PC-9 (cell line): ENCODE data around the gene MYOC. TPM values are rescaled to one million over a fixed set of nuclear protein-coding genes. Genes with fewer than 3 reads are reported as not detected.

ENCODE experiments used
- BruUV-seq: library from RNA; stranded (reverse); fragments of 400-500 nt; replicated peaks from 2 replicates; lab custom pipeline; 2021; lab: Mats Ljungman, UMichigan
- CTCF ChIA-PET: fragments of 300-600 bp; sonication (Branson Sonifier 250); formaldehyde crosslinking; loops from one replicate; lab custom pipeline; 2022; ENCODE audit warnings: antibody characterized with exemption; lab: Charles Lee
- POLR2A ChIA-PET: fragments of 300-600 bp; sonication (Branson Sonifier 250); formaldehyde crosslinking; loops from one replicate; lab custom pipeline; 2022; ENCODE audit warnings: antibody characterized with exemption; ENCODE audit not compliant: unreplicated experiment; lab: Charles Lee
- DNase-seq, 2 experiments: peaks; one replicate each; pipeline versions ENCODE4 v3.0.0 to v3.0.0-alpha.2; 2015 to 2022; ENCODE audit warnings: mixed read lengths in 1 of 2
- H2AFZ ChIP-seq: fragments of 200-600 bp; sonication (generic); 2 replicates; pipeline ENCODE4 v1.8.1; 2017; ENCODE audit warnings: antibody characterized with exemption
- H3F3A ChIP-seq: fragments of 200-600 bp; sonication (generic); 2 replicates; pipeline ENCODE4 v1.8.1; 2017; ENCODE audit warnings: antibody characterized with exemption, mild to moderate bottlenecking, low read depth; ENCODE audit not compliant: insufficient read depth
- H3K27ac ChIP-seq: fragments of 200-600 bp; sonication (generic); 2 replicates; pipeline ENCODE4 v1.6.1; 2016; ENCODE audit warnings: mixed run types
- H3K27me3 ChIP-seq: fragments of 200-600 bp; sonication (generic); 2 replicates; pipeline ENCODE4 v1.6.1; 2016; ENCODE audit warnings: low read depth, mixed run types; ENCODE audit not compliant: insufficient read depth
- H3K36me3 ChIP-seq: fragments of 200-600 bp; sonication (generic); 2 replicates; pipeline ENCODE4 v1.6.1; 2016; ENCODE audit warnings: low read depth, mixed run types
- H3K4me1 ChIP-seq: fragments of 200-600 bp; sonication (generic); replicated peaks from 2 replicates; pipeline ENCODE4 v1.6.1; 2016; ENCODE audit warnings: mixed run types; ENCODE audit not compliant: insufficient read depth
- H3K4me2 ChIP-seq: fragments of 200-600 bp; sonication (generic); 2 replicates; pipeline ENCODE4 v1.6.1; 2017; ENCODE audit warnings: mixed run types
- H3K4me3 ChIP-seq: fragments of 200-600 bp; sonication (generic); 2 replicates; pipeline ENCODE4 v1.6.1; 2016; ENCODE audit warnings: mixed run types
- H3K79me2 ChIP-seq: fragments of 200-600 bp; sonication (generic); 2 replicates; pipeline ENCODE4 v1.6.1; 2017; ENCODE audit warnings: low read depth, mixed run types
- H3K9me2 ChIP-seq: fragments of 200-600 bp; sonication (generic); 2 replicates; pipeline ENCODE4 v1.8.1; 2017; ENCODE audit warnings: mild to moderate bottlenecking; ENCODE audit not compliant: insufficient read depth
- H3K9me3 ChIP-seq: fragments of 200-600 bp; sonication (generic); 2 replicates; pipeline ENCODE4 v1.8.1; 2016; ENCODE audit warnings: low read depth; ENCODE audit not compliant: insufficient read depth
- H4K20me1 ChIP-seq: fragments of 200-600 bp; sonication (generic); 2 replicates; pipeline ENCODE4 v1.8.1; 2017; ENCODE audit not compliant: insufficient read depth
- CTCF ChIP-seq: fragments of 200-600 bp; sonication (generic); conservative IDR thresholded peaks from 2 replicates; pipeline ENCODE4 v1.6.1; 2017; ENCODE audit warnings: mixed run types, antibody characterized with exemption, mild to moderate bottlenecking, moderate library complexity
- EZH2 ChIP-seq: fragments of 200-600 bp; sonication (generic); IDR thresholded peaks from 2 replicates; pipeline ENCODE4 v1.8.0; 2017; ENCODE audit warnings: antibody characterized with exemption, low read depth
- intact Hi-C: fragments of 100-400 bp; cut with micrococcal nuclease; formaldehyde crosslinking; loops from one replicate; pipeline ENCODE4 v1.10.0; 2022; ENCODE audit not compliant: unreplicated experiment
- total RNA-seq: library from RNA; stranded (reverse); gene quantifications from 2 replicates; pipeline ENCODE4 v1.2.3, GENCODE V29; 2021

The MYOC gene
- total RNA-seq, 1 experiment from 2014 or later, result not detected

DNA sequence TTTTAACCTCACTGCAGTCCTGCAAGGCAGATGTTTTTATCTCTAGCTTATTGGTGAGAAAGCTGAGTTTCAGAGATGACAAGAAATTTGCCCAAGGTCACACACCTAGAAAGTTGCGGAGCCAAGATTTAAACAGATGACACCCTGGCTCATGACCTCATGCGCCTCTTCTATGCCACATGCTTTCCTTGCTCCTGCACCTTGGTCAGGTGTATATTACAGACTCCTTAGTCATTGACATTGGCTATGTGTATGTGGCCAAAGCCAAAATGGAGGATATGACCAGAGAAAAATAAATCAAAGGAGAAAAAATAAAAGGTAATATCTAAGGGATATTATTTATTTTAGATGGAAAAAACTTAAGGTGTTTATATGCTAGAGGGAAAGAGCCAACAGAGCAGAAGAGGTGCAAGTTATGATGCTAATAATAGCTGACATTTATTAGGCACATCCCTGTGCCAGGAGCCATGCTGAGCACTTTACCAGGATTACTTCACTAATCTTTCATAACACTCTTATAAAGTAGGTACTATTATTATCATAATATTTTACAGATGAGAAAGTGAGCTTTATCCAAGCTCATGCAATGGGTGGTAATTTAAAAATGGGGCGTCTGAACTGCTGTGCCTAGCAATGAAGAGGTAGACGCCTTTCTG lies 13.8 kb upstream of the MYOC start:
- ChIA-PET CTCF (no interaction called here), POLR2A (no interaction called here)
- TF ChIP-seq CTCF (no peak), EZH2 (no peak)
- H3K4me1 ChIP-seq, result peaks cover 2% of the 10 kb centered on the region; the same call in 1 of the 2 replicates
- no peaks in the 10 kb centered on the region for H3K9me2 ChIP-seq
- no peaks in the 10 kb centered on the region for H3K36me3 ChIP-seq
- intact Hi-C loops, result no loop called here
- no TSS peak for BruUV-seq
- H3K4me3 ChIP-seq, result no peak overlapping the region
- H3K79me2 ChIP-seq, result no peaks in the 10 kb centered on the region
- H3F3A ChIP-seq, result no peaks in the 10 kb centered on the region
- DNase-seq, result no peak
- no peak overlapping the region for H2AFZ ChIP-seq
- no peaks in the 10 kb centered on the region for H3K27me3 ChIP-seq
- no peak overlapping the region for H3K4me2 ChIP-seq
- H4K20me1 ChIP-seq, result no peaks in the 10 kb centered on the region
- no peak overlapping the region for H3K27ac ChIP-seq
- no peaks in the 10 kb centered on the region for H3K9me3 ChIP-seq

DNA sequence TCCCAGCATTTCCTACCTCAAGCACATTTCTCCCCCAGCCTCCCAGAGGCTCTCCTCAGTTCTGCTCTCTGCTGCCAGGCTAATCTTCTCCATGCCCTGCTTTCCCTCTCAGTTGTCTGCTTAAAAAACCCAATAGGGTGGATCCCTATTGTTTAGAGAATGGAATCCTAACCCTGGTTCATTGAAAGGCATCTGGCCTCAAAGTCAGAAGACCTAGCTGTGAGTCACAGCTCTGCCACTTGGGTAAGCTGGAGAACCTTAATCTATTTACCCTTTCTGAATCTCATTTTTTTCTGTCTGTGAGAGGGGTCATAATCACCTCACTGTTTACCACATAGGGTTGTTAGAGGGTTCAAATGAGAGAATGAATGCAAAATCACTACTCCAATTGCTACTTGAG lies 12.5 kb upstream of the MYOC start:
- POLR2A ChIA-PET, result no interaction called here
- Histone ChIP-seq H3K27me3 (no peaks in the 10 kb centered on the region), H3K4me2 (no peak overlapping the region), H3K9me3 (no peaks in the 10 kb centered on the region), H2AFZ (no peak overlapping the region), H3K79me2 (no peaks in the 10 kb centered on the region), H3K36me3 (no peaks in the 10 kb centered on the region), H3K9me2 (no peaks in the 10 kb centered on the region), H3K4me3 (no peak overlapping the region), H3K27ac (no peak overlapping the region), H4K20me1 (no peaks in the 10 kb centered on the region), H3K4me1 (peaks cover 6% of the 10 kb centered on the region; the same call in 1 of the 2 replicates), H3F3A (no peaks in the 10 kb centered on the region)
- DNase-seq, result no peak
- BruUV-seq, result no TSS peak
- TF ChIP-seq CTCF (no peak), EZH2 (no peak)
- intact Hi-C loops, result no loop called here
- CTCF ChIA-PET, result no interaction called here

GRCh38 chr1:171663854-171664575 lies 11.5 kb upstream of the MYOC start:
- Histone ChIP-seq H3K4me2 (no peak overlapping the region), H3K4me1 (peaks cover 6% of the 10 kb centered on the region; the same call in 1 of the 2 replicates), H2AFZ (no peak overlapping the region), H3F3A (no peaks in the 10 kb centered on the region), H3K27ac (no peak overlapping the region), H3K4me3 (no peak overlapping the region), H3K9me2 (no peaks in the 10 kb centered on the region), H3K9me3 (no peaks in the 10 kb centered on the region), H4K20me1 (no peaks in the 10 kb centered on the region), H3K36me3 (no peaks in the 10 kb centered on the region), H3K27me3 (no peaks in the 10 kb centered on the region), H3K79me2 (no peaks in the 10 kb centered on the region)
- no TSS peak for BruUV-seq
- ChIA-PET POLR2A (no interaction called here), CTCF (no interaction called here)
- no peak for DNase-seq
- intact Hi-C loops, result no loop called here
- no peak for TF ChIP-seq EZH2
- TF ChIP-seq CTCF, result no peak
